GM10248 (cell line): ENCODE measurements around the gene PSPN.

Source experiments
- CTCF ChIA-PET: fragments of 300-600 bp; sonication (Branson Sonifier 250); formaldehyde crosslinking; extraction: SDS; loops from one replicate; lab custom pipeline; 2021; ENCODE audit warnings: antibody characterized with exemption; lab: Yijun Ruan, JAX
- POLR2A ChIA-PET: fragments of 350-650 bp; sonication (Branson Sonifier 250); formaldehyde crosslinking; extraction: SDS; loops from one replicate; lab custom pipeline; 2020; ENCODE audit warnings: antibody characterized with exemption; lab: Yijun Ruan, JAX
- DNase-seq: peaks from one replicate; pipeline ENCODE4 v3.0.0; 2012; ENCODE audit errors: extremely low spot score
- TF ChIP-seq, protein P1 (sequence below): IDR thresholded peaks from 2 replicates; pipeline ENCODE4 v1.5.1; 2012; ENCODE audit warnings: mild to moderate bottlenecking, low read depth; ENCODE audit errors: extremely low read depth, missing control alignments, control extremely low read depth

Gene PSPN

GRCh38 chr19:6393074-6393982 is 17.6 kb upstream of the PSPN start, which contains the start of gene GTF2F1:
GTF2F1 (minus strand) TSS chr19:6393164; CDS start chr19:6392995, 169 bp downstream.
- CTCF ChIA-PET: interaction anchor here (1.3 to 1.5 kb wide), 3 partner anchors 16 to 174 kb away, joined by 3 to 5 read pairs (median 4); no protein-coding TSS in a partner anchor
- TF ChIP-seq, protein P1, sequence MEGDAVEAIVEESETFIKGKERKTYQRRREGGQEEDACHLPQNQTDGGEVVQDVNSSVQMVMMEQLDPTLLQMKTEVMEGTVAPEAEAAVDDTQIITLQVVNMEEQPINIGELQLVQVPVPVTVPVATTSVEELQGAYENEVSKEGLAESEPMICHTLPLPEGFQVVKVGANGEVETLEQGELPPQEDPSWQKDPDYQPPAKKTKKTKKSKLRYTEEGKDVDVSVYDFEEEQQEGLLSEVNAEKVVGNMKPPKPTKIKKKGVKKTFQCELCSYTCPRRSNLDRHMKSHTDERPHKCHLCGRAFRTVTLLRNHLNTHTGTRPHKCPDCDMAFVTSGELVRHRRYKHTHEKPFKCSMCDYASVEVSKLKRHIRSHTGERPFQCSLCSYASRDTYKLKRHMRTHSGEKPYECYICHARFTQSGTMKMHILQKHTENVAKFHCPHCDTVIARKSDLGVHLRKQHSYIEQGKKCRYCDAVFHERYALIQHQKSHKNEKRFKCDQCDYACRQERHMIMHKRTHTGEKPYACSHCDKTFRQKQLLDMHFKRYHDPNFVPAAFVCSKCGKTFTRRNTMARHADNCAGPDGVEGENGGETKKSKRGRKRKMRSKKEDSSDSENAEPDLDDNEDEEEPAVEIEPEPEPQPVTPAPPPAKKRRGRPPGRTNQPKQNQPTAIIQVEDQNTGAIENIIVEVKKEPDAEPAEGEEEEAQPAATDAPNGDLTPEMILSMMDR: no peak
- DNase-seq: peak; percentile 98
- POLR2A ChIA-PET: interaction anchor here (0.6 to 1.4 kb wide), 4 partner anchors 11 to 206 kb away, joined by 4 to 6 read pairs (median 4); partner anchors contain the start of gene ALKBH7

GRCh38 chr19:6392221-6393073 is 16.7 kb upstream of the PSPN start:
- TF ChIP-seq, protein P1: no peak
- DNase-seq: no peak
- ChIA-PET CTCF (interaction anchor here (1.3 to 1.5 kb wide), 2 partner anchors 15 to 174 kb away, joined by 3 to 4 read pairs; no protein-coding TSS in a partner anchor), POLR2A (interaction anchor here (0.8 kb wide), 1 partner anchor 18 kb away, joined by 4 read pairs; no protein-coding TSS in a partner anchor)

- TF ChIP-seq, protein P1: no peak
Measured at GRCh38 chr19:6387372-6387771, 11.6 kb upstream of the PSPN start.

DNA sequence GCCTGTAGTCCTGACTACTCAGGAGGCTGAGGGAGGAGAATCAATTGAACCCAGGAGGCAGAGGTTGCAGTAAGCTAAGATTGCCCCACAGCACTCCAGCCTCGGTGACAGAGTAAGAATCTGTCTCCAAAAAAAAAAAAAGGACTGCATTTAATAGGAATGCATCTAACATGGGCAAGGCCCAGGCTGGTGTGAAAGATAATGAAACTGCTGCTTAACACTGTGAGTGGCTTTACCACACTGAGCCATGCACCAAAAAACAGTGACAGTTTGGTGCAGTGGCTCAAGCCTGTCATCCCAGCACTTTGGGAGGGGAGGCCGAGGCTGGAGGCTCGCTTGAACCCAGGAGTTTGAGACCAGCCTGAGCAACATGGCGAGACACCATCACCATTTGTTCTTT is 8.6 kb upstream of the PSPN start:
- DNase-seq: no peak
- POLR2A ChIA-PET: interaction anchor here (0.6 kb wide), 1 partner anchor 12 kb away, joined by 3 read pairs; no protein-coding TSS in a partner anchor
- TF ChIP-seq, protein P1: no peak
- CTCF ChIA-PET: no interaction called here

More at GRCh38 chr19:6387372-6387771, 11.6 kb upstream of the PSPN start:
- ChIA-PET CTCF (no interaction called here), POLR2A (no interaction called here)
- DNase-seq: no peak

DNA sequence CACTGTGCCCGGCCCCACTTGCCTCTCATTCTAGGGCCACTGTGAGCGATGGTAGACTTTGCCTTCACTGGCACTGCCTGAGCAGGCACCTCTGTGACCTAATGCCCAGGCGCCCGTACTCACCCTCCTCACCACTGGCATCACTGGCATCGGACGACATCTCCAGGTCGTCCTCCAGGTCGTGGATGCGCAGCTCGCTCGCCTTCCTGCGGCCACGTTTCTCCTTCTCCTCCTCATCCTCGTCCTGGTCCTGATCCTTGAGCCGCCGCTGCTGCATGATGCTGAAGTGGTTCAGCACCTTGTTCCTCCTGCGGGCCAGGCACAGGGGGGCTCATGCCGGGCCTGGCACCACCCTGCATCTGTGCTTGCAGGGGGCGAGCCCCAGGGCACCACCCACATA is 7.5 kb upstream of the PSPN start:
- TF ChIP-seq, protein P1: no peak
- ChIA-PET CTCF (no interaction called here), POLR2A (interaction anchor here (0.6 kb wide), 1 partner anchor 417 kb away, joined by 7 read pairs; no protein-coding TSS in a partner anchor)
- DNase-seq: no peak

DNA sequence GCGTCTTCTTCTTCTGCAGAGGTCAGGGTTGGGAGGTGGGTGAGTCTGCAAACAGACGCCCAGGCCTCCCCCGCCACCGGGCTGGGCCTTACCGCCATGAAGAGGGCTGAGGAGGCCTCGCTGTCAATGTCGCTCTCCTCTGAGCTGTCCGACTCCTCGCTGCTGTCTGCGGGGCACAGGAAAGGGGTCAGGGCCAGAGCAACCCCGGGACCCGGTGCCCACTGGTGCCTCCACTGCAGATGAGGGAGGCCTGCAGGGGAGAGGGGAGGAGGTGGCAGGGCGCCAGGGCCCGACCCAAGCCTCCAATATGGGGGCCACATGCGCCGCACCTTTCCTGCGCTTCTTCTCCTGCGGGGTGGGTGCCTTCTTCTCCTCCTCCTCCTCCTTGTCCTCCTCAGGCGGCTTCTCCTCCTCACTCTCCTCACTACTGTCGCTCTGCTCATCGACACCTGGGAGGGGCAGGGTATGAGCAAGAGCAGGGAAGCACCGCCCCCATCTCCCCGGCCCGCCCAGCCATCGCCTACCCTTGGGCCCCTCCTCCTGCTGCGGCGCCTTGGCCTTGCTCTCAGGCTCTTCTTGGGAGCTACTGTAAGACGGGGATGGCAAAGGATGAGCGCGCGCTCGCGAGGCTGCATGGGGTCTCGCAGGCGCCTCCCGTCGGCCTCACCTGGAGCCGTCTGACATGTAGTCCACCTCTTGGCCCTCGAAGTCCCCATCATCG is 5.5 kb upstream of the PSPN start:
- TF ChIP-seq, protein P1: no peak
- ChIA-PET POLR2A (no interaction called here), CTCF (no interaction called here)
- DNase-seq: no peak
